Activated T-helper 1 cell treated with anti-CD3 and anti-CD28 coated beads, Interleukin-12 subunit alpha, Interleukin-12 subunit beta, Interleukin-2, Interleukin-4 antibody, amounts not matched to agents 30 ng/mL and 10 ng/mL and 1 ng/mL, durations not matched to agents 14 hours and 24 hours and 36 hours (primary cell): ENCODE measurements around the gene CD48. TPM values are rescaled to one million over a fixed set of nuclear protein-coding genes. Genes with fewer than 3 reads are reported as not detected.

Experiments used
- DNase-seq: peaks from one replicate; pipeline ENCODE4 v3.0.0; 2021; ENCODE audit warnings: low spot score
- H3K27ac Mint-ChIP-seq: one replicate; pipeline ENCODE4 v1.8.0; 2021; ENCODE audit warnings: mild to moderate bottlenecking, mixed read lengths
- H3K27me3 Mint-ChIP-seq: one replicate; pipeline ENCODE4 v1.8.0; 2022; ENCODE audit warnings: mild to moderate bottlenecking, moderate library complexity, mixed read lengths; ENCODE audit not compliant: insufficient read depth
- H3K36me3 Mint-ChIP-seq: one replicate; pipeline ENCODE4 v1.8.0; 2021; ENCODE audit warnings: low read depth, mixed read lengths
- H3K4me1 Mint-ChIP-seq: one replicate; pipeline ENCODE4 v1.8.0; 2021; ENCODE audit warnings: low read depth, mixed read lengths
- H3K4me3 Mint-ChIP-seq: one replicate; pipeline ENCODE4 v1.8.0; 2021; ENCODE audit warnings: mild to moderate bottlenecking, moderate library complexity, mixed read lengths
- H3K9me3 Mint-ChIP-seq: one replicate; pipeline ENCODE4 v1.8.0; 2021; ENCODE audit warnings: mixed read lengths
- intact Hi-C: fragments of 100-400 bp; cut with micrococcal nuclease; formaldehyde crosslinking; loops from one replicate; pipeline ENCODE4 v1.15.1; 2024
- total RNA-seq: library from RNA; stranded (reverse); gene quantifications from 2 replicates; pipeline ENCODE4 v1.2.3, GENCODE V29; 2022

The CD48 gene
- total RNA-seq, 1 donor from 2014 or later: 219 TPM

DNA sequence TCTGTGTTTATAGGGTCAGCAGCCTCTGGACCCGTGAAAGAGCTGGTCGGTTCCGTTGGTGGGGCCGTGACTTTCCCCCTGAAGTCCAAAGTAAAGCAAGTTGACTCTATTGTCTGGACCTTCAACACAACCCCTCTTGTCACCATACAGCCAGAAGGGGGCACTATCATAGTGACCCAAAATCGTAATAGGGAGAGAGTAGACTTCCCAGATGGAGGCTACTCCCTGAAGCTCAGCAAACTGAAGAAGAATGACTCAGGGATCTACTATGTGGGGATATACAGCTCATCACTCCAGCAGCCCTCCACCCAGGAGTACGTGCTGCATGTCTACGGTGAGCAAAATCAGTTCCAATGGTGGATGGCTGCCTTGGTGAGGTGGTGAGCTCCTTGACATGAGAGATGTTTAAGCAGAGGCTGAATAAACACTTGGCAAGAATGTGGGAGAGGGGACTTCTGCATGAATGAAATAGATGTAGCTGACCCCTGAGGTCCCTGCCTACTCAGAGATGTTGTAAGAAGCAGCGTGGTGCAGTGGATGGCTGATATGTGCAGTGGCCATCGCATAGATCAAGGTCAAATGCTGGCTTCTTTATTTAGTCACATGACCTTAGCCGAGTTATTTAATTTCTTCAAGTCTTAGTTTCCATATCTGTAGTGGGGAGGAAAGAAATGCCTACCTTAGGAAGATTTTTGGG, 36.7 kb upstream of the CD48 start:
- Mint-ChIP-seq H3K36me3 (peaks cover 50% of the 10 kb centered on the region), H3K4me1 (peaks cover 92% of the 10 kb centered on the region), H3K9me3 (no peaks in the 10 kb centered on the region), H3K4me3 (peak overlapping the region; percentile 3), H3K27ac (peak overlapping the region; percentile 61), H3K27me3 (no peaks in the 10 kb centered on the region)
- intact Hi-C loops: loop anchor here (10.0 kb wide), 1 partner anchor 304 kb away; no protein-coding TSS in a partner anchor
- DNase-seq: no peak

DNA sequence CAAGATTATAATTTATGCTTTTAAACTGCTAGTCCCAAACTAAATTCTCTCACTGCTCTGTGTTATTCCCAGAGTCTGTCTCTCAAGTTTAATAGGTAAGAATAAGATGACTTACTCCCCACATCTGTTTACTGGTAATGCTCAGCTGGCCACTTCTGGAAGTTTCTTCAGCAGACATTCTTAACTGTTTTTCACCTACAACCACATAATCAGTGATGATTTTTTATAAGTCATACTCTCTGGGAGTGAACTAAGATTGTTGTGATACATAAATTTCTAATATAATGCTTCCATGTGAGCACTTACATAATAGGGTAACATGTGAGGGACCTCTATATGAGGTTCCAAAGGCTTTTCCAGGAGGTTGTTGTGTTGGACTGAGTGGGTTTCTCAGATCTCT, 36.1 kb upstream of the CD48 start:
- H3K27me3 Mint-ChIP-seq: no peaks in the 10 kb centered on the region
- DNase-seq: no peak
- peaks cover 92% of the 10 kb centered on the region for H3K4me1 Mint-ChIP-seq
- no peak overlapping the region for H3K27ac Mint-ChIP-seq
- intact Hi-C loops: loop anchor here (10.0 kb wide), 1 partner anchor 303 kb away; no protein-coding TSS in a partner anchor
- no peaks in the 10 kb centered on the region for H3K9me3 Mint-ChIP-seq
- H3K4me3 Mint-ChIP-seq: no peak overlapping the region
- H3K36me3 Mint-ChIP-seq: peaks cover 48% of the 10 kb centered on the region

GRCh38 chr1:160746836-160747500, 35.3 kb upstream of the CD48 start:
- DNase-seq: no peak
- Mint-ChIP-seq H3K4me1 (peaks cover 92% of the 10 kb centered on the region), H3K9me3 (no peaks in the 10 kb centered on the region), H3K4me3 (no peak overlapping the region), H3K36me3 (peaks cover 47% of the 10 kb centered on the region), H3K27me3 (no peaks in the 10 kb centered on the region), H3K27ac (no peak overlapping the region)
- intact Hi-C loops: loop anchor here (10.0 kb wide), 1 partner anchor 302 kb away; no protein-coding TSS in a partner anchor

DNA sequence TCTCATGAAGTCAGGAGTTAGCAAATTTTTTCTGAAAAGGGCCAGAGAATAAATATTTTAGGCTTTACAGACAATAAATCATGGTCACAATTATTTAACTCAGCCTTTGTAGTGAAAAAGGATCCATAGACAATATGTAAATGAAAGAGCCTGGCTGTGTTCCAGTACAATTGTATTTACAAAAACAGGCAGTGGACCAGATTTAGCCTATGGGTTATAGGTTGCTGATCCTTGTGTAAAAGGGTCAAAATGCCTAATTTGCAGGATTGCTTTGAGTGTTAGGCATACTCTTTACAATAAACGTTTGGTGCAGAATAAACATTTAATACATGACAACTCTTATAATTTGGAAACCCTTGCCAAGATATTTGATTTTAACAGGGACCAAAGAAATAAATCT, 33.9 kb upstream of the CD48 start:
- H3K9me3 Mint-ChIP-seq: no peaks in the 10 kb centered on the region
- H3K27ac Mint-ChIP-seq: peak overlapping the region; percentile 93
- no peak overlapping the region for H3K4me3 Mint-ChIP-seq
- H3K36me3 Mint-ChIP-seq: peaks cover 44% of the 10 kb centered on the region
- H3K4me1 Mint-ChIP-seq: peaks cover 92% of the 10 kb centered on the region
- intact Hi-C loops: loop anchor here (2.0 to 10.0 kb wide), 2 partner anchors 19 to 301 kb away; no protein-coding TSS in a partner anchor
- no peaks in the 10 kb centered on the region for H3K27me3 Mint-ChIP-seq
- no peak for DNase-seq

DNA sequence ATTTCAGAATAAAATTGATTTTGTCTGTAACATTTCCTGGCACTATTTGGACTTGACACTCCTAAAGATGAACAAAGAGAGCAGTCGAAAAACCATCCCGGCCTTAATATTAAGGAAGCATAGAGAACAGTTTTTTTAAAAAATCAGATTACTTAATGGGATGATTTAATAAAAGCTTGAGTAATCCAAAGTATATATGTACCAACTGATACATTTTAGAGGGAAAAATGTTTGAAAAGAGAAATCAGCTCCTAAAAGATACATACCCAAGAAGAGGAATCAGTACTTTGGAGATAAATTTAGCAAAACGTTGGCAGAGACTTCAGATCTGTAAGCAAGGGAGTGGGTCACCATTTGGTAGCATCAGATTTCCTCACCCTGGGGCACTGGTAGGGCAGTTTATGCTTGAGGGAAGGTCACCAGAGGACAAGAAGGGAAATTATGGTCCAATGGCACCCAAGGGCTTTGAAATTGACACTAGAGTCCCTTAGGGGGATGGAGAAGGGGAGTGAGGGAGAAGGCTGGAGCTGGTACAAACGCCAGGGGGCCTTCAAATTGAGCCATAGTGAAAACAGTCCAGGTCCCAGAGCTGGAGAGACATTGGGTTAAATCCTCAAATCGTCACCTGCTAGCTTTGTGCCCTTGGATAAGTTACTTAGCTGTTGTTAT, 33.4 kb upstream of the CD48 start:
- Mint-ChIP-seq H3K27ac (peak overlapping the region; percentile 93), H3K36me3 (peaks cover 39% of the 10 kb centered on the region), H3K4me3 (peak overlapping the region; percentile 65), H3K9me3 (no peaks in the 10 kb centered on the region), H3K27me3 (no peaks in the 10 kb centered on the region), H3K4me1 (peaks cover 91% of the 10 kb centered on the region)
- DNase-seq: no peak
- intact Hi-C loops: loop anchor here (1.0 to 10.0 kb wide), 4 partner anchors 11 to 300 kb away; no protein-coding TSS in a partner anchor

DNA sequence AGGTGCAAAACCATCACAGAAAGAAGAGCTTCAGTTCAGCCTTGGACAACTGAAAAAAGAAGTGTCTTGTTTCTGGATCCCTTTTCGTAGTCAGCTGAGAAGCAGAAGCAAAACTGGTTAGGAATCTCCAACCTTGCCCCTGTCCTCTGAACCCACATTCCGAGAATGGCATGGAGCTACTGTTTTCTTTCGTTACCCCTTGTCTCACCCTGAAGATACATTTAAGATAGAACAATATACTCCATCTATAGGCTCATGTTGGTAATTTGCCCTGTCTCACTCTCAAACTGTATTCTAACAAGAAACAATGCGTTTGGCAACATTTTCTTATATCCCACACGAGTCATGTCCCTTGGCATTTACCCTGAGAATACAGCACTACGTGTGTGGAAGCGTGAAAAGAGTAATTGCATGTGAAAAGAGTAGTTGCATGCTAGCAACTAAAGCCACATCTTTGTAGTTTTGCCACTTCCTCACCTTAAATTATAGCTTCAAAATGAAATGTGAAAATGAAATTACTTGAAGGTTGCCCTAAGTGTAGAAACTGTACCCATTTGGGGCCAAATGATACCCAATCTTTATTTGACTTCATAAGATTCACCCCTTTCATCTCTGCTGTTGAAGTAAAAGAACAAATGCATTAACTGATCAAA, 32.7 kb upstream of the CD48 start:
- Mint-ChIP-seq H3K4me3 (peak overlapping the region; percentile 65), H3K27me3 (no peaks in the 10 kb centered on the region), H3K9me3 (no peaks in the 10 kb centered on the region), H3K36me3 (peaks cover 39% of the 10 kb centered on the region), H3K4me1 (peaks cover 93% of the 10 kb centered on the region), H3K27ac (peak overlapping the region; percentile 93)
- intact Hi-C loops: loop anchor here (1.0 to 10.0 kb wide), 4 partner anchors 12 to 300 kb away; no protein-coding TSS in a partner anchor
- no peak for DNase-seq

- Mint-ChIP-seq H3K9me3 (peaks cover 7% of the 10 kb centered on the region), H3K36me3 (peaks cover 35% of the 10 kb centered on the region), H3K27me3 (no peaks in the 10 kb centered on the region), H3K4me3 (peak overlapping the region; percentile 77), H3K4me1 (peaks cover 93% of the 10 kb centered on the region), H3K27ac (peak overlapping the region; percentile 93)
- no peak for DNase-seq
- intact Hi-C loops: loop anchor here (10.0 kb wide), 1 partner anchor 298 kb away; no protein-coding TSS in a partner anchor
These were observed 31.6 kb upstream of the CD48 start for GRCh38 chr1:160743266-160743665.

DNA sequence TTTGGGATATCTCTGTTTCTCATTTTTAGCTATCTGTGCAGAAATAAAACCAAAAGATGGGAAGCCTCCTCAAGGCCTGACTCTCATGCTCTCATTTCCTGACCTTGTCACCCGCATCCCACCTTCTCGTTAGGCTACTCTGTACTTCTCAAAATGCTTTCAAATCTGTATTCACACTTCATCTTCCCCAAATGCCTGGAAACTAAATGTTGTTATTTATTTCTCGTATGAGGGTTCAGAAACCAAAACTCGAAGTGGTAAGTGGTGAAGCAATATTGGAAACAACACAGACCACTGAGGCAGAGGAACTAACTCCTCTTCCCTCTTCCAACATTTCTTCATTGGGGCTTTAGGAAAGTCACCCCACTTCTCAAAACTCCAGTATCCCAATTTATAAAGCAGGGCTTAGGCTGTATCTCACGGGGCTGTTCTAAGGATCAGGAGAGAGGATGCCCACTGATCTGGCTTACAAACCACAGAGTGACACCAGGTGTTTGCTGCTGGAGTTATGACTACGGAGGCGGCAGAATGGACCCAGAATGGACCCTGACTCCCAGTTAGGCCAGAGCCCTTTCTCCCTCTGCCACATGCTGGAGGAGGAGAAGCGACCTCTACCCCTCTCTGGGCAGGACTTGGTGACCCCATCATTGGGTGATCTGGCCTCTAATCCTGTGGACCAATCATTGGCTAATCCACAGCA, 31.0 kb upstream of the CD48 start:
- no peak for DNase-seq
- peaks cover 14% of the 10 kb centered on the region for H3K9me3 Mint-ChIP-seq
- peak overlapping the region; percentile 93 for H3K27ac Mint-ChIP-seq
- peaks cover 32% of the 10 kb centered on the region for H3K36me3 Mint-ChIP-seq
- peaks cover 91% of the 10 kb centered on the region for H3K4me1 Mint-ChIP-seq
- peak overlapping the region; percentile 77 for H3K4me3 Mint-ChIP-seq
- intact Hi-C loops: loop anchor here (1.0 to 10.0 kb wide), 2 partner anchors 9 to 298 kb away; no protein-coding TSS in a partner anchor
- no peaks in the 10 kb centered on the region for H3K27me3 Mint-ChIP-seq

DNA sequence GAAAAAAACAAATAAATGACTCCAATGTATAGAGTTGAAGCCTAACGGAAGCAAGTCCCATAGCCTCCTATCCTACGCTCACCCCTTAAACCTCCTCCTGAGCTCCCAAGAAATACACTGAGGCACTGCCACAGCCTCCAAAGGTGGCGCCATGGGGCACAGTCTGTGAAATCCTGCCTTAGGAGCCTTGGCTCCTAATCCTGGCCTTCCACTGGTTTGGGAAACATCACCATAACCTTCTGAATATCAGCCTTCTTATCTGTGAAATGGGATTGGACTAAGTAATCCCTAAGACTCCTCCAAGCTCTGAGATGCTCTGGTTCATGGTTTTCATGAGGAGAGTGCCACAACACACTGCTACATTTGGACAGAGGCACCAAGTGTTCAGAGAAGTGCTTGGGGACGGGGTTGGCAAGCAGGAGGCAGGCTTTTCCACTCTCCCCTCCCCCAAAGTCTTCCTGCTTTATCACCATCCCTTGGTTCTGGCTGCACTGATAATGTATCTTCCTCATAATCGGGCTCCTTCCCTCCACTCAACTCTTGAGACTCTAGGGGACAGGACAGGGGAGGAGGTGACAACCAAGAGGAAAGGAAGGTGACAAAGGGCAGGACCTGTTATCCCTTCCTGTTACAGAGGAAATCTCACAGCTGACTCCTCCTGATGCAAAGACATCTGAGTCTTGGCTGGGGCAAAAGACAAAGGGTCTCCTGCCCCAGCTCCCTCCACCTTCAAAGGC, 30.2 kb upstream of the CD48 start:
- Mint-ChIP-seq H3K27ac (peak overlapping the region; percentile 93), H3K4me3 (peak overlapping the region; percentile 77), H3K4me1 (peaks cover 85% of the 10 kb centered on the region), H3K36me3 (peaks cover 34% of the 10 kb centered on the region), H3K9me3 (peaks cover 22% of the 10 kb centered on the region), H3K27me3 (no peaks in the 10 kb centered on the region)
- intact Hi-C loops: loop anchor here (1.0 to 10.0 kb wide), 4 partner anchors 10 to 297 kb away; no protein-coding TSS in a partner anchor
- no peak for DNase-seq

DNA sequence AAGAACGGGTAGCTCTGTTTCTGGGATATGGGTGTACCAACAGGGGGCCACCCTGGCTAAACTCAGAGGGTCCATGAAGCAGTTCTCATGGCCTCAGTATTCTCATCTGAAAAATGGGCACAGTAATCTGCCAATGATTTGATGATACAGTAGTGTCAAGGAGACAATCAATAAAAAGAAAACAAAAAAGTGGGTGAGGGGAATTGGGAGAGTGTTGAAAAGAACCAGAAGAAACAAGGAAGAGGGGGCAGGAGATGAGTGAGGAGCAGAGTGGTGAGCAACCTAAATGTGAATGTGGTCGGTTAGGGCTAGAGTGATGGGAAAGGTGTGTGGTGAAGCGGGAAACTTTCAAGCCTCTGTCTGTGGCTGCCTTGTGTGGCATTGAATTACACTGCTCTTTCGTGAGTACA, 29.5 kb upstream of the CD48 start:
- intact Hi-C loops: loop anchor here (1.0 to 10.0 kb wide), 3 partner anchors 27 to 296 kb away; no protein-coding TSS in a partner anchor
- H3K4me3 Mint-ChIP-seq: peak overlapping the region; percentile 77
- no peaks in the 10 kb centered on the region for H3K27me3 Mint-ChIP-seq
- H3K27ac Mint-ChIP-seq: peak overlapping the region; percentile 93
- peaks cover 36% of the 10 kb centered on the region for H3K36me3 Mint-ChIP-seq
- H3K4me1 Mint-ChIP-seq: peaks cover 78% of the 10 kb centered on the region
- DNase-seq: no peak
- H3K9me3 Mint-ChIP-seq: peaks cover 23% of the 10 kb centered on the region

DNA sequence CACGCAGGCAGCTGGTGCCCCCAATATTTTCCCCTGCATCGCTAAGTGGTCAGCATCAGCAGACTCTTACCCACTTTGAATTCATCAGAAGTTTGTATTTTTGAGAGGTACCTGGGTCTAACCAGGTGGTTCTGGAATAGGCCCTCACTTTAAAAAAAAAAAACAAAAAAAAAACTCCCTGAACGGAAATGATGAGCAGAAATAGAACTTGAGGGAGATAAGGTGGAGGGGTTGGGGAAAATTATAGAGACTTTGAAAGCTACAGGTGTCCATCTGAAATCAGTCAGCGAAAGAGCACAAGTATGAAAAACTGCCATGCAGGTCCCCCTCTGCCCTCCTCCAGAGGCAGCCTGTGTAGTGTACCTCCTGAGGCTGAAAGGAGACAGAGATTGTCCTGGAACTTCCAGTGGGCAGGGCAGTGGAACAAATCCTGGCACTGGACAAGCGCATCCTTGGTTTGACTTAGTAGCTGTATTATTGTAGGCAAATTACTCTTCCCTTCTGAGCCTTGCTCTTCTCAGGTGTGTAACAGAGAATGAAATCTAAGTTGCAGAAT, 28.6 kb upstream of the CD48 start:
- peaks cover 69% of the 10 kb centered on the region for H3K4me1 Mint-ChIP-seq
- DNase-seq: no peak
- H3K27me3 Mint-ChIP-seq: no peaks in the 10 kb centered on the region
- intact Hi-C loops: loop anchor here (1.0 to 10.0 kb wide), 3 partner anchors 8 to 295 kb away; no protein-coding TSS in a partner anchor
- H3K9me3 Mint-ChIP-seq: peaks cover 29% of the 10 kb centered on the region
- H3K27ac Mint-ChIP-seq: peak overlapping the region; percentile 93
- H3K36me3 Mint-ChIP-seq: peaks cover 40% of the 10 kb centered on the region
- H3K4me3 Mint-ChIP-seq: peak overlapping the region; percentile 77
